NCI-H1048 (cell line): Measurements from ENCODE around the gene PITX3.
A peak's percentile ranks its signal among the peaks of the same experiment; 100 is the strongest.

Experiments
- DNase-seq: peaks from one replicate; lab custom pipeline; 2025; lab: John Stamatoyannopoulos, UW

Gene PITX3

DNA sequence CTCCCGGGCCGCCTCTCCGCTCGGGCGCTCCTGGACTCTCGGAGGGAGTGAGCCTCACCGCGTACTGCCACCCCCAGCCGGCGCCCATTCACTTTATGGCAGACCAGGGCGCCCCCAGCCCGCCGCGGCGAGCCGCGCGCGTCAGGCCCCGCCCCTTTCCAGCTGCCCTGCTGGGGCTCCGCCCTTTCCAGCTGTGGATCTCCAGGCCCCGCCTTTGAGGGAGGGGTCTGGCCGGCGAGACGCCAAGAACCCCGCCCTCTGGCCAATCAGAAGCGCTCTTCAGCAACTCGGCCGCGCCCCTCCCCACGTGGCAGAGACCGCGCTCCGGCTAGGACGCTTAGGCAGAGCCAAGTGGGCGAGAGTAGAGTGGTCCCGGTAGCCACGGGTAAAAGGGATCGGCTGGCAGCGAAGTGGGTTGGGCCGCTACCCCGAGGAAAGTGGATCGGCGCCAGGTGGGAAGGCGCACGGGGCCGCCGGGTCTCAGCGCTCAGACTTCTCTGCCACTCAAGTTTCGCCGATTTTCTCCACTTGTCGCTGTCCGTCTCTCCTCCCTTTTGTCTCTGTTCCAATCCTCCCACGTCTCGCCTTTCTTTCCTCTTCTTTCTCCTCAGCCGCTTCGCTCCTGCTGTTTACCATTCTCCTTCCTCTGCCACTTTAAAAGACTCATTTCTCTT is at the start of gene PITX3:
Gene PITX3, minus strand, starts transcription at position 69 of the 674 bp plus-strand sequence. CDS start 9,432 bp downstream, outside the sequence.
- peak; percentile 3 for DNase-seq

- DNase-seq: no peak
These were observed 48.5 kb upstream of the PITX3 start for GRCh38 chr10:102289840-102290239.

GRCh38 chr10:102289356-102289755 is 48.0 kb upstream of the PITX3 start:
- DNase-seq: no peak

- no peak for DNase-seq
These were observed 46.7 kb upstream of the PITX3 start for GRCh38 chr10:102287991-102288390.

DNA sequence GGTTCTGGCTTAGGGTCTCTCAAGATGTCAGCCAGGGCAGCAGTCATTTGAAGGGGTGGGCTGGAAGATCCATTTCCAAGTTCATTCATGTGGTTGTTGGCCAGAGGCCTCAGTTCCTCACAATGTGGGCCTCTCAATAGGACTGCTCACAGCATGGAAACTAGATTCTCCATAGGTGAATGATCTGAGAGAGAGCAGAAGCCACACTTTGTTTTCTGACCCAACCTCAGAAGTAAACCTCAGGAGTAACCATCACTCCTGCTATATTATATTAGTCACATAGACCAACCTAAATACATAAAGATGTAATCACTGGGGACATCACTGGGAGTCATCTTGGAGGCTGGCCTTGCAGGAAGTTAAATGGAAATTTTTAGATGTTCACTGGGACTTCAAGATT is 46.2 kb upstream of the PITX3 start:
- no peak for DNase-seq

- no peak for DNase-seq
These were observed 44.9 kb upstream of the PITX3 start for GRCh38 chr10:102286216-102286615.

DNA sequence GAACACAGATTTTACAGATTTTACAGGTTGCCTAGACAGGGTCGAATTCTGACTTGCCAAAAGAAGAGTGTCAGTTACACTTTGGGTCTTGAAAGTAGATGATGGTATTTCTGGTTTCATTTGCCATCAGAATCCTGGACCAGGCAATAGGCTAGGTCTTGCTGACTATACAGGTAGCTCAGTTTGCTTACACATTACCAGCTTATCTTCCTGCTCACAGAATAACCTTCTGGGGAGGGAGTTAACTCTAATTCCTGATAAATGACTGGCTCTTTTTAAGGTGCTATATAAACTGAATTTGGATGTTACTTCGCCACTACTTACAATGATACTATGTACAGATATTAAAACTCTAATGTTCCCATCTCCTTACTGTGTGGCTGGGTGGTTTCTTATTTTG is 43.8 kb upstream of the PITX3 start:
- DNase-seq: no peak

DNA sequence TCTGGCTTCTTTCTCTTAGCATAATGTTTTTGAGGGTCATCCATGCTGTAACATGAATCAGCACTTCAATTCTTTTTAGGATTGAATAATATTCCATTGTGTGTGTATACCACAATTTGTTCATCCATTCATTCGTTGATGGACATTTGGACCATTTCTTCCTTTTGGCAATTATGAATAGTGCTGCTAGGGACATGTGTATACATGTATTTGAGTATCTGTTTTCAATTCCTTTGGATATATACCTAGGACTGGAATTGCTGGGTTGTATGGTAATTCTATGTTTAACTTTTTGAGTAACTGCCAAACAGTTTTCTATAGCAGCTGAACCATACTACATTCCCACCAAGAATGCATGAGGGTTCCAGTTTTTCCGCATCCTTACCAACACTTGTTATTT is 43.2 kb upstream of the PITX3 start:
- DNase-seq: no peak

DNA sequence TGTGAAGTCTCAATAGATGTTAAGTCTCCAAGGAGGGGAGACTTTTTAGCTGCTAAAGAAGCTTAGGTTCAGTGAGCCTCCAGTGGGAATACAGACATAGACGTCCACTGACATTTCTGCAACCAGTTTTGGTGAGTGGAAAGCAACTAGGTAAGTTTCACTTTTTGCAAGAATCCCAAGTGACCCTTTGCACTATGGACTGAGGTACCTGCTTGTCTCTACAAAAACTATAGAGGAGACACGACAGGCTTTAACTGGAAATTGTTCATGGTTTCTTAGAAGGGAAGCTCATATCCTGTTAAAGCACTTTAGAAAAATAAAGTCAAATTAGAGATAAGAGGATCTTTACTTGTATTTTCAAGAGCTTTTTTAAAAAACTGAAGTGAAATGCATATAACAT is 42.6 kb upstream of the PITX3 start:
- no peak for DNase-seq

- DNase-seq: no peak
These were observed 42.2 kb upstream of the PITX3 start for GRCh38 chr10:102283488-102283887.

DNA sequence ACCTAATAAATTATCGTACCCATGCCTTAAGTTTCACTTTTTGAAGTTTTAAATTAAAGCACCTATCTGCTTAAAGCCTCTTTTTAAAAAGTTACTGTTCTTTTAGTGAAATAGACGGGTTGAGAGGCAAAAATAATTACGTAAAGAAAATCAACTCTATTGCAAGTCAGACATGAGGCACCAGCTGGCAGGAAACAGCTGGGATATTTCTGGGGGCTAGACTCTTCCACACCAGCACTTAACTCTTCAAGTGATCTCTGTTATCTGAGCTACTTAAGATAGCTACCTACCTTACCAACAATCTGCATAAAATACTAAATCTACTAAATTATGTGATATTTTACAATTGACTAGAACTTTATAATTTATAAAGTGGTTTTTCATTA is 39.8 kb upstream of the PITX3 start:
- no peak for DNase-seq

DNA sequence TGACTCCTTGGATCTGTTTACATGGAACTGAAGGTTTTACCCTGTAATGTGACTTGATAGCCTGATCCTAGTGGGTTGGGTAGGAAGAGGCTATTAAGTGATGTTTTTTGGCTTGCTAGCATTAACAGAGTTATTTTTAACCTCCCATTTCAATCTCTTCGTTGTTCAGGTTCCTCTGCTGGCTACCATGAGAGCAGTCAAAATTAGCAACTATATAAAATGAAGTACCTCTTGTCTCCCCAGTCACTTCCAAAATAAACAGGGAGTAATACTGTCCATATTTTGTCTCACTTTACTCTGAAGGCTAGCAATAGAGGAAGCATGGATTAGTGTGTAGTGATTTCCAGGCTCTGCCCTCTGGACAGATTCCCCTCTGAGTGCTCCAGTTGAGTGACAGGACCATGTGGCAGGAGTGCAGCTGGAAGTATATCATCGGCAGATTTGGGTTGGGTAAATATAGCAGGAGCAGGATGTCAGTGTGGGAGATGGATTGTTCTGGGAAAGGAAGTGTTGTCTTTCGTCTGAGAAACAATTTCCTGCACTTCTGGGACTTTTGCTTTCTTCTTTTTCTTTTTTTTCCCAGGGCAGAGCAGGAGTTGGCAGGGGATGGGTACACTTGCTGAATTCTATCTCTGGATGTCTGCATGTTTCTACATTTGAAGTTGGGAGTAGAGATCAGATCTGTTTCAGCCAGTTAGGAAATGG is 39.2 kb upstream of the PITX3 start:
- no peak for DNase-seq

DNA sequence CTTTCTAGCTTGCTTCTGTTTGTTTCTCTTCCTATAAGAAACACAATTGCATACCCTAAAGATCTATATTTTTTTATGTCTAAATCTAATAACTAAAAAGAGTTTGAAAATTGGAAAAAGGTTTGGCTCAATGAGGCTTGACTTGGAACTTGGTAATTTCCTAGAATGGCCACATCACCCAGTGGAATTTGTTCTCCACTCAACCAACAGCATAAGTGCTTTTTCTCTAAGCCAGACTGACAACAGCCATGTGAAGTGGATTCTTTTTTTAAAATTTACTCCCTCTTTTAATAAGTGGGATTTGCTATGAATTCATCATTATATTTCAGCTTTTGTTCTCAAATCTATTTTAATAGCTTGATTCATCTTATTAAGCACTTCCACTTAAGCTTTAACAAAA is 37.8 kb upstream of the PITX3 start:
- no peak for DNase-seq

DNA sequence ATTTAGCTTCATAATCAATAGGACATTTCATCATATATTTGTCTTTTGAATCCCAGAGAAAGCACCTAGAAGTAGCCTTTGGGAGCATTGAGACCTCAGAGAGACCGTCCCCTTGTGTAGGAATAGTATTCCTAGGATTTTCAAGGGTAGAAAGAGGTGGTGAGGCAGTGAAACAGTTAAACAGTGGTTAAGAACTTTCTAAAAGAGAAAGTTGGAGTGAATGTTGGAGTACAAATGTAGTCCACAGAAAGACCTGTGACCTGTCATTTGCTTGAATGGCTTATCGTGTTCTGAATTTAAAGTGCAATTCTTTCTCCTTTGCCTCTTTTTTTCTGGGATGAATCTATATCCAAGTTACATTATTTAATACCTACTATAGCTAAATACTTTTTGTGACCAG is 34.0 kb upstream of the PITX3 start:
- no peak for DNase-seq

GRCh38 chr10:102274062-102274461 is 32.8 kb upstream of the PITX3 start:
- DNase-seq: no peak

- DNase-seq: no peak
These were observed 27.7 kb upstream of the PITX3 start for GRCh38 chr10:102269017-102269416.

GRCh38 chr10:102268375-102268888 is 27.1 kb upstream of the PITX3 start:
- no peak for DNase-seq

- DNase-seq: no peak
These were observed 26.4 kb upstream of the PITX3 start for GRCh38 chr10:102267748-102268147.

GRCh38 chr10:102266670-102267069 is 25.4 kb upstream of the PITX3 start:
- no peak for DNase-seq

- DNase-seq: no peak
These were observed 23.1 kb upstream of the PITX3 start for GRCh38 chr10:102264371-102264770.

DNA sequence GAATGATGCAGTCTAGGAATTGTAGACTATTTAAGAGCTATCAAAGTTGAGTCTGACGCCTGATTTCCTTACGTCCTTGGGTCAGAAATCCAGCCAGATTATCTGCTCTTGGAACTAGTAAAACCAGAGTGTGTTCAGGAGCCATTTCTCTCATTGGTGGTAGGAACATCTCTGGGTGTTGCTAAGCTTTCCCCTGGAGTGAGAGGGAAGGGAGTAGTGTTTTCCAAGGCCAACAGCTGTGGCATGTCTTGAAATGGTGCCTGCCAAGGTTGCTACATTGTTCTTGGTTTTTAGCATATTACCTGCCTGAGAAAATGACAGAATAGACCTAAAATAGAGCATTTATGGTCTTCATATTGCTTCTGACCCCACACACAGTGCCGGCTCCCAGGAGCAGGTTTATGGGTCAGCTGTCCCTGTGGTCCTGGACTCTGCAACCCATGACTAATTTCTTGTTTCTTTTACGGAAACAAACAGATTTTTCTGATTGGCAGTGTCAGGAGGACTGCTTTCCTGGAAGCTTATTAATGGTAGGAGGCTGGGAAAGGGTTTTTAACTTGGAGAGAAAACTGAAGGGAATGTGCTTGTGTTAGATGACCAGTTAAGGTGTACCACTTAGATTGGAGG is 21.5 kb upstream of the PITX3 start:
- no peak for DNase-seq

DNA sequence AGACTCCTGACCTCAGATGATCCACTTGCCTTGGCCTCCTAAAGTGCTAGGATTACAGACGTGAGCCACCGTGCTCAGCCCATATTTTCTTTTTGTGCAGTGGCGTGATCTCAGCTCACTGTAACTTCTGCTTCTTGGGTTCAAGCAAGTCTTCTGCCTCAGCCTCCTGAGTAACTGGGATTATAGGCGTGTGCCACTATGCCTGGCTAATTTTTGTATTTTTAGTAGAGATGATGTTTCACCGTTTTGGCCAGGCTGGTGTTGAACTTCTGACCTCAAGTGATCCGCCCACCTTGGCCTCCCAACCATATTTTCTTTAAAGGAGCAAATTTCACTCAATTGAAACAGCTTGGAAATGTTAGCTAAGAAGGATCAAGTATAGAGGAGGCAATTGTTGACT is 20.5 kb upstream of the PITX3 start:
- no peak for DNase-seq

- no peak for DNase-seq
These were observed 19.9 kb upstream of the PITX3 start for GRCh38 chr10:102261196-102261595.
